NCI-H345 (cell line): ENCODE results near the gene ERFE.

Experiments used
- DNase-seq: peaks from one replicate; lab custom pipeline; 2025; lab: John Stamatoyannopoulos, UW

Gene ERFE

DNA sequence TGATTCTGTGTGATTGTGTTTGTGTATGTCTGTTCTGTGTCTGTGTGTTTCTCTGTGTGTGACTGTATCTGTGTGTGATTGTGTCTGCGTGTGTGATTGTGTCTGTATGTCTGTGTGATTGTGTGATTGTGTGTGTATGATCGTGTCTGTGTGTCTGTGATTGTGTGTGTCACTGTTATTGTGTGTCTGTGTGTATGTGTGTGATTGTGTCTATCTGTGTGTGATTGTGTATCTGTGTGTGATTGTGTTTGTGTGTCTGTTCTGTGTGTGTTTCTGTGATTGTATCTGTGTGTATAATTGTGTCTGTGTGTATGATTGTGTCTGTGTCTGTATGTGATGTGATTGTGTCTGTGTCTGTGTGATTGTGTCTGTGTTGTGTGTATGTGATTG is 32.0 kb upstream of the ERFE start:
- DNase-seq = no peak

DNA sequence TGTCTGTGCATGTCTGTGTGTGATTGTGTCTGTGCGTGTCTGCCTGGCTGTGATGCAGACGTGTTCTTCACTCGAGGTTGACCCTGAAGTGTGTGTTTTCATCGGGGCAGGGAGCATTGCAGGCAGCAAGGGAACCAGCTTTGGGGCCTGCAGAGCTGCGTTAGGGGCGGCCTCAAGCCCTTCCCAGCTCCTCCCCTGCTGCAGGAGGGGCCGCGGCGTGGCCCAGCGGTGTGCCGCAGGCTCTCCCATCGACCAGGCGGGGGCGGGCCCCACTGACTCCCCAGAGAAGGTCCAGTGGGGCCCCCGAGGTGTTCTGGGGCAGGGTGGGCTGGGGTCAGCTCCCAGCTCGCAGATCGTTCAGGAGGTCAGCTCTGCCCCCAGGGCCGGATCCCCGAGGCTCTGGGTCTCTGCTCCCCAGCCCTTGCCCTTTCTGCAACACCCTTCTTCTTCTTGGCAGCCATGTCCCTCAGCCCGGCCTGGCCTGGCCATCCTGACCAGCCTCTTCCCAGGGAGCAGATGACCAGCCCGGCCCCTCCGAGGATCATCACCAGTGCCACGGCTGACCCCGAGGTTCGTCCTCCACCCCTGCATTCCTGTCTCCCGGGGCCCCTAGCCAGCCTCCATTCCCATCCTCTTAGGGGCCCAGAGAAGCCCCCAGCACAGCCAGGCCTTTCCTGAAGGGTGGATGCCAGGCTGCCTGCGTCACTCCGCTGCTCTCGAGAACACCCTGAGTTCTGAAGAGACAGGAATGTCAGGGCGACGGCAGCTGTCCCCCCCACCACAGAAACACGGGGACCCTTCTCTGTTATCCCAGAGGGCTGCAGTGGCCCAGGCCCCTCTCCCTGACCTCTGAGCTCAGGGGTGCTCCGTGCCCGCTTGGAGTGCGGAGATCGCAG is 31.4 kb upstream of the ERFE start:
- no peak for DNase-seq

DNA sequence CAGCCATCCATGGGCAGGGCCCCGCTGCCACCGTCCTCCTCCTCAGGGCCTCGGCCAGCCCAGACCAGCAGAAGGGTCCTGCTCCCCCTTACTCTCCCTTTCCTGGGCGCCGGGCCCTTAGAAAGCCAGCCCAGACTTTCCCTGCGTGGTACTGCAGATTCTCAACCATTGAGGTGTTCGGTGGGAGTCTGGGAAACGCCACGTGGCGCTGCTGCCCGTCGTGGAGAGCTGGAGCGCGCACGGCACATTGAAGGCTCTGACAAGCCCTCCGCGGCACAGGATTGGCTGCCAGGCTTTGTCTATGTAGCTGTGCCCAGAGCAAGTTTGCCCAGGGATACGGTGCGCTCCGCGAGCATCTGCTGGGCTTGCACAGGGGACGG is 30.7 kb upstream of the ERFE start:
- no peak for DNase-seq

DNA sequence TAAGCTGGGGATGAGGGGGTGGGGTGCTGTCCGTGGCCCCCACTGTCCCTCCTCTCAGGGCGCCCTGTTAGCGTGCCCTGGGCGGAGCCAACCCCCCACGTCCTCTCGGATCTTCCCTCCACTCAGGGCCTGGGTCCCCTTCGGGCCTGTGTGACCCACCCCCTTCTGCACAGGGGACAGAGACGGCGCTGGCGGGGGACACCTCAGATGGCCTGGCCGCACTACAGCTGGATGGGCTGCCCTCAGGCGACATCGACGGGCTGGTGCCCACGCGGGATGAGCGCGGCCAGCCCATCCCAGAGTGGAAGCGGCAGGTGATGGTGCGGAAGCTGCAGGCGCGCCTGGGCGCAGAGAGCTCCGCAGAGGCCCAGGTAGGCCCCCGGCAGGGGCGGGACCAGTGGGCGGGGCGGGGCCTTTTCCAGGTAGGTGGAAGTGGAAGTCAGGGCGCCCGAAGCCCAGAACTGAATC is 30.2 kb upstream of the ERFE start:
- no peak for DNase-seq

DNA sequence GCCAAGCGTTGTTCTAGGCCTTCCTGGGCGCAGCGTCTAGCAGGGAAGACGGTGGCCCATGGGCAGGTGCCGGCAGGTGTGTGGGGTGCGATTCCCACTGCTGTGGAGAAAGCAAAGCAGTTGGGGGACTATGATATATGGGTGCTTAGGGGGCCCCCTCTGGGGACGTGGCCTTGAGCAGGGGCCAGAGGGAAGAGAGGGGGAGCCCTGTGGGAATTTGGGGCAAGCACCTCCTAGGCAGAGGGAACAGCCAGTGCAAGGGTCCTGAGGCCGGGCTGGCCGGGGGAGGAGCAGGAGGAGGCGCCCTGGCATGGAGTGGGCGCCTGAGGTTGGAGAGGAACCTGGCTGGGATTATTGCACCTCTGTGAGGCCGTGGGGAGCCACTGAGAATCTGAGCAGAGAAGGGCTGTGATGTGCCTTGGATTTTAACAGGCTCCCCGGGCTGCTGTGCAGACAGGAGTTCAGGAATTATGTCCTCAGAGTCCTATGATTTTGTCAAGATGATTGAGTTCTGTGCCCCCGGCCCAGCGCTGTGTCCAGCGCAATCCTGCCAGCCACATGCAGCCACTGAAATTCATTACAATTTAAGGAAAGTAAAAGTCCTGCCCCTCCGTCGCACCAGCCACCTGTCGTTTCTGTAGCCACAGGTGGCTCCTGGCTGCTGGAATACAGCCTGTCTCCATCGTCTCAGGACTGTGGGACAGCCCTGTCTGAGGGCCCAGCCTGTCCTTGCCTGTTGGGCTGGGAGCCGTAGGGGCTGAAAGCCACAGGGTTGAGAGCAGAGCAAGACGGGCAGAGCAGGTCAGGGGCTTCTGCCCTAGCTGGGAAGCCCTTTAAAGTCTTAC is 29.4 kb upstream of the ERFE start:
- no peak for DNase-seq

DNA sequence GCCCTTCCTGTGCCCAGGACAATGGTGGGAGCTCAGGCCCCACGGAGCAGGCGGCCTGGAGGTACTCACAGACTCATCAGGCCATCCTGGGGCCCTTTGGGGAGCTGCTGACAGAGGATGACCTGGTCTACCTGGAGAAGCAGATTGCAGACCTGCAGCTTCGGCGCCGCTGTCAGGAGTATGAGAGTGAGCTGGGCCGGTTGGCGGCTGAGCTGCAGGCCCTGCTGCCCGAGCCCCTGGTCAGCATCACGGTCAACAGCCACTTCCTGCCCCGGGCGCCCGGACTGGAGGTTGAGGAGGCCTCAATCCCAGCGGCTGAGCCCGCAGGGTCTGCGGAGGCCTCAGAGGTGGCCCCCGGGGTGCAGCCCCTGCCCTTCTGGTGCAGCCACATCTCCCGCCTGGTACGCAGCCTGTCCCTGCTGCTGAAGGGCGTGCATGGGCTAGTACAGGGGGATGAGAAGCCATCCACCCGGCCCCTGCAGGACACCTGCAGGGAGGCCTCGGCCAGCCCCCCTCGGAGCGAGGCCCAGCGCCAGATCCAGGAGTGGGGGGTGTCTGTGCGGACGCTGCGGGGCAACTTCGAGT is 28.6 kb upstream of the ERFE start:
- DNase-seq = no peak

DNA sequence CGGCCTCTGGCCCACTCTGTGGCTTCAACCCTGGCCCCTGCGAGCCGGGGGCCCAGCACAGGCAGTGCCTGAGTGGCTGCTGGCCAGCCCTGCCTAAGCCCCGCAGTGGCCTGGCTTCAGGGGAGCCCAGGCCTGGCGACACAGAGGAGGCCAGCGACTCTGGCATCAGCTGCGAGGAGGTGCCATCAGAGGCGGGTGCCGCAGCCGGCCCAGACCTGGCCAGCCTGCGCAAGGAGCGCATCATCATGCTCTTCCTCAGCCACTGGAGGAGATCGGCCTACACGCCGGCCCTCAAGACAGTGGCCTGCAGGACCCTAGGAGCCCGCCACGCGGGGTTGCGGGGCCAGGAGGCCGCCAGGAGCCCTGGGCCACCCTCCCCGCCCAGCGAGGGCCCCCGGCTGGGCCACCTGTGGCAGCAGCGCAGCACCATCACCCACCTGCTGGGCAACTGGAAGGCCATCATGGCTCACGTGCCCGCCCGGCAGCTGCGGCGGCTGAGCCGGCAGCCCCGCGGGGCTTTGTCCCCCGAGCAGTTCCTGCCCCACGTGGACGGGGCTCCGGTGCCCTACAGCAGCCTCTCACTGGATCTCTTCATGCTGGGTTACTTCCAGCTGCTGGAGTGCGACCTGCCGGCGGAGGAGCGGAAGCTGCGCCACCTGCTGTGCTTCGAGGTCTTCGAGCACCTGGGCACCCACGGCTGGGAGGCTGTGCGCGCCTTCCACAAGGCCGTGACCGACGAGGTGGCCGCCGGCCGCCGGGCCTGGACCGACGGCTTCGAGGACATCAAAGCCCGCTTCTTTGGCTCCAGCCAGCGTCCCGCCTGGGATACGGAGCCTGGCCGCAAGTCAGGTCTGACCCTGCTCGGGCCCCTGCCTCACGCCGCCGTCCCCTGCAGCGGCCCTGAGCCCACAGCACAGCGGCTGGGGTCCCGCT is 27.8 kb upstream of the ERFE start:
- peak; percentile 67 for DNase-seq

DNA sequence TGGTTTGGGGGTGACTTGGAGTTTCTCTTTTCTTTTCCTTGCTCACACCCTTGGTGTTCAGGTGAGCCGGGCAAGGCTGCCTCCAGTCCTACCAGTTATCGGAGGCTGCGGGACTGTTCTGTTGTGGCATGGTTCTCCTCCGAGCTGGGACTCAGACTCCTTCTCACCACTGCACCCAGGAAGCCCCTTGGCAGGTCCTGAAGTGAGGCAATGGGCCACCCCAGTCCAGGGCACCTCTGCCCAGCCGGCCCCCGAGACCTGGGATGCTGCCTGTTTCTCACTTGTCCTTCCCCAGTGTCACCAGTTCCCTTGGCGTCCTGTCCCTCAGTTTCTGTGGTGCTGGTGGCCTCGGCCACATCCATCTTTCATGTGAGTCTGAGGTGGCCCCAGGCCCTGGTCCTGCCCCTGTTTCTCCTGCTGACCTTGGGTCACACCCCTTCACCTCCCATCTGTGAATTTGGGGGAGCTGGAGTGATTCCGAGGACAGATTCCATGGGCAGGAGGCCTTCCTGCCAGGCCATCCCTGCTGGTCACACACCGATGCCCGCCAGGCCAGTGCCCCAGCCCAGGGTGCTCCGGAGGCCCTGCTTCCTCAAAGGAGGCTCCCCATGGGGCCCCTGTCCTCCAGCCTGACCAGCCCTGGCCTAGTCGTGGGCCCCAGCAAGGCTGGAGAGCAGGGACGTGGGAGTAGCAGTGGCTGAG is 26.9 kb upstream of the ERFE start:
- DNase-seq = no peak

DNA sequence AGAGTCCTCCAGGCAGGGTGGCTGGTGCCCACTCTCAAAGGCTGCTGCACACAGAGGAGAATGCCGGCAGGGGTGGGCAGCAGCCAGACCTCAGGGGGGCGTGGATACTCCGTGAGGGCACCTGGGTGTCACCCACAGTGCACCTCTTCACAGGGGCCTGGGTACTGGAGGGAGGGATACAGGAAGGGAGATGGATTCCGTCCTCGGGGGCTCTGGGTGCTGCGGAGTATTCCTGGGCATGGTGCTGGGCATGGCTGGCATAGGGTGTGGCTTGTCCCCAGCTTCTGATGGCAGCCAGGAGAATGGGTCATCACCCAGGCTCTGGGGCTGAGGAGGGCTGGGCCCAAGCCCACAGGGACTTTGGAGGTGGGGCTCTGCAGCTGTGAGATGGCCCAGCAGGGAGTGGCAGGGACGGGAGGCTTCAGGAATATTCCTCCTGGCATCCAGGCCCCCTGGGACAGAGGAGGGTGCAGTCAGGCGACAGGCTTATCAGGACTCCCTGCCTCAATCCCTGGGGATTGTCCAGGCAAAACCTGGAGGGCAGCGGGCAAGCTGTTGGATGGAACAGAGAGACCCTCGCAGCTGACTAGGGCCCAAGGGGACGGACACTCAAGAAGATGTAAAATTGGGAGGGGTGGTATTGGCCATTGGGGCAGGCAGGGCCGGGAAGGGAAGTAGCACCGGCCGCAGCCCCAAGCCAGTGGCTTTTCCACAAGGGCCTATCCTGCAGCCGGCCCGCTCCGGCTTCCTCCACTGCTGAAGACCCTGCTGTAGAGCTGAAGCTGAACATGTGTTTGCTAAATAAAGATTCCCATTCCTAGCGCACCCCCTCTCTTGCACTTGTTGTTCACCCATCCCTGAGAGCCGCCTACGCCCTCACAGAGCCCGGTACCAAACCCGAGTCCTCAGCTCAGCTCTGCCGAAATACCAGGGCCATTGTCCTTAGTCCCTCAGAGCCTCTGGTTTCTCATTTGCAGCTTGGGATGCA is 26.0 kb upstream of the ERFE start:
- DNase-seq = no peak

DNA sequence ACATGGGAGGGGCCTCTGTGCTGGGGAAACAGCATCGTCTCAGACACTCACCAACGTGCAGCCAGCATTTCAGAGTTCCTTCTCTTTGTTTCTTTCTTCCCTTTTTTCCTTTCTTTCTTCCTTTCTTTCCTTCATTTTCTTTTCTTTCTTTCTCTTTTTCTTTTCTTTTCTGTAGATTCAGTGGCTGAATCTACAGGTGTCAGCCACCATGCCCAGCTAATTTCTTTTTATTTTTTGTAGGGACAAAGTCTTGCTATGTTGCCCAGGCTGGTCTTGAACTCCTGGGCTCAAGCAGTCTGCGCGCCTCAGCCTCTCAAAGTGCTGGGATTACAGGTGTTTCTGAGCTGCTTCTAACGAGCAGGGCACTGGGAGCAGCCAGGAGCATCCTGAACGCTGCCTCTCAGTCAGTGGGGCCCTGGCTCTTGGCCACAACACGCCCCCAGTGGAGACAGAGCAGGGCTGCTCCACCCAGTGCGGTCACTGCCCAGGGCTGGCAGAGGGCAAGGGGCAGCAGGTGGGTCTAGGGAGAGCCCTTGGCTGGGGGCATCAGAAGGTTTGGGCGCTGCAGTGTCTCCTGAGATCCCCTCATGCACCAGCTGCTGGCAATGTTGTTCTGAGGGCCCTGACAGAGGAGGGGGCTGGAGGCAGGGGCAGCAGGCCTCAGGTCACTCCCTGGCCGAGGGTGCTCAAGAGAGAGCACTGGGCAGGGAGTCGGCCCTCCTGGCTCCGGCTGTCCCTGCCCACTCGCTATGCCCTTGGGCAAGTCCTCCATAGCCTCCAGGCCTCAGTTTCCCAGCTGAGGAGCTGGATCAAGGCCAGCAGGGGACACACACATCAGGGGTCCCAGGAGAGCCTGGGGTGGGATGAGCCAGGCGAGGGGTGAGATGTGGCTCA is 25.0 kb upstream of the ERFE start:
- no peak for DNase-seq

DNA sequence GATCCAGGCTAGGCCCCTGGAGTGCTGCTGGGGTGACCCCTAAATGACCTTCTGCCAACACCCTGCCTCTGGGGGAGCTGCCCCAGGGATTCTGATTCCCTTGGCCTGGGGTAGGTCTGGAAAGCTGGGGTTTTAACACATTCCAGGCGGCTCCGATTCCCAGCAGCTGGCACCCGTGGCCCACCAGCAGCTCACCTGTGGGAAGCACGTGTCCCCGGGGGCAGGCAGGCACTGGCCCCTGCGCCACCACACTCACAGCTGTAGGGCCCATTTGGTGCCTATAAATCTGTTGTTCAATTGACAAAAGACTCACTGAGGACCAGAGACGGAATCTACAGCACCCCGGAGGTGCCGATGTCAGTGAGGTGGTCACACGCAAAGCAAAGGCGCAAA is 24.4 kb upstream of the ERFE start:
- no peak for DNase-seq

DNA sequence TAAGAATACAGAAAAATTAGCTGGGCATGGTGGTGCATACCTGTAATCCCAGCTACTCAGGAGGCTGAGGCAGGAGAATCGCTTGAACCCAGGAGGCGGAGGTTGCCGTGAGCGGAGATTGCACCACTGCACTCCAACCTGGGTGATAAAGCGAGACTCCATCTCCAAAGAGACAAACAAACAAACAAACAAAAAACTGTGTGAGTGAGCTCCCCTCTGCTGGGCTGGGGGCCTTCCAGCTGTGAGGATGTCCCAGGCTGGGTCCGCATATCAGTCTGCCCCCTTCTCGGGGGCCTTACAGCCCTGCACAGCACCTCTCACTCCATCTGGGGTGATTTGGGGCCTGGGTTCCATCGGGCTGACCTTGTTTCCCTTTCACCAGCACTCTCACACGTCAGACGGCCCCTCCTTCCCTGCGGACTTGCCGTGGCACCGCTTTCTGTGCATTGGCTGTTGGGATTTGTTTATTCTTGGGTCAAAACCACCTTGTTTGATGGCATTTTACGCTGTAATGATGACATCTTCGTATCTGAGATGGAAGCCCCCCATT is 23.1 kb upstream of the ERFE start:
- DNase-seq = no peak

DNA sequence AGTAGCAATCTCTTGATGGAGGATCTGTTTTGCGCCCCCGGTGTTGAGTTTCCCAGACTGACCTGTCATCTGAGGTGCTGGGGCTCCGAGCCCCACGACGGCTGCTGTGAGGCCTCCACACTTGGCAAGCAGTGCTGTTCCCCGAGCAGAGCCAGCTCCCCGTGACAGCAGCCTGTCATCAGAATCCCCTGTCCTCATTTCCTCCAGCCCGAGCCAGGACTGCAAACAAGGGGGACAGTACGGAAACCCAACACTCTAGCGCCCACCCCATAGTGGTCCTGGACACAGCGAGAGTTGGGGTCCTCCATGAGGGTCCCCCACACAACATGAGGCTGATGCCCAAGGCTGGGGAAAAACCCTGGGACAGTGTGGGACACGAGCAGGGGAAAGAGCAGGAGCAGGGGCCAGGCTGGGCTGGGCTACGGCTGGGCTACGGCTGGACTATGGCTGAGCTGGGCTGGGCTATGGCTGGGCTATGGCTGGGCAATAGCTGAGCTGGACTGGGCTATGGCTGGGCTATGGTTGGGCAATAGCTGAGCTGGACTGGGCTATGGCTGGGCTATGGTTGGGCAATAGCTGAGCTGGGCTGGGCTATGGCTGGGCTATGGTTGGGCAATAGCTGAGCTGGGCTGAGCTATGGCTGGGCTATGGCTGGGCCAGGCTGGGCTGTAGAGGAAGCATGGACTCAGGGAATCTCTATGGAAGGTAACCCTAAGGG is 21.8 kb upstream of the ERFE start:
- DNase-seq = no peak

DNA sequence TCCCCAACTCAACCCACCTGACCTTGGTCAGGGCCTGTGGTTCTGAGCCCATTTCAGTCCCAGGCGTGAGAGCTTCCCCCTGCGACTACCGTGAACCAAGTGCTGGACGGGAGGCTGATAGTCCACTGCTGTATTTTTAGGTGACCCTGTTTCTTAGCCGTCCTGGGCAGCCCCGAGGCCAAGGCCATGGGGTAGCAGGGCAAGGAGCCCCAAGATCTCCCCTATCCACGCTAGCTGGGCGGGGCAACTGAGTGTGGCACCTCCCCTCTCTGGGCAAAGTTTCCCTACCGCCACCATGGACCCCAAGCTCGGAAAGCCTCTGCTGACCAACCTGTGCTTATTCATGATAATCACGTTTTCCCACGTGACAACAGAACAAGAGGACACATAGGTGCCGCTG is 20.9 kb upstream of the ERFE start:
- DNase-seq = no peak

DNA sequence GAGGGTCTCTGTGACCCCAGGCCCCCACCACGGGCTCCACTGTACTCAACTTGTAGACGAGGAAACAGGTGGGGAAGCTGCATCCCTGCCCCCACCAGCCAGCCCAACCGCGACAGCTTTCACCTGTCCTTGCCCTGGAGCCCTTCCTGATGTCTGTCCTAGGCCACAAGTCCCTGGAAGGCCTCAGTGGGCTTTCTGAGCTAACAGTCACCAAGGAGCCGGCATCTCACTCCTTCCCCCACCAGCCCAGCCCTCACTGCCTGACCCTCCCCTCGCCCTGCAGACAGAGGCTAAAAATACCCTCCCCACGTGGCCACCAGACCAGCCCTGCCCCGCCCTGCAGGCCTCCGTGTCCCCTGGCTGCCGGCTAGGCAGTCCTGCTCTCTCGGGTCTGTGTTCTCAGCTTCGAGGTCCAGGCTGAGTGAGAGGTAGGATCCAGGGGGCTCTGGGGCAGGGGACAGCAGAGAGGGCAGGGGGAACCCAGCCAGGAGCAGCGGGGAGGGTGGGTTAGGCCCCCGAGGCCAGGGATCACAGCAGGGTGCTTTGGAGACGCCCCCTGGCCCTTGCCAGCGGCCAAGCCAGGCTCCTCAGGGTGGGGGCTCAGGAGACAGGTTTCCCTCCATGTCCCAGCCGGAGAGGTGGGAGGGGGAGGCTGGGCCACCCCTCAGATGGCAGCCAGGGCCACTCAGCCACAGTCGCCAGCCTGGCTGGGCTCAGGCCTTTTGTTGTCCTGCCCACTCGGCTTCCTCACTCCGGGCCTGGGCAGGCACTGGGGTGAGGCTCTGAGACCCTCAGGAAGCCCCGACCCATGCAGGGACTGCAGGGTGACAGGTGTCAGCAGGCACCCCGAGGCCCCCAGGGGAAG is 20.2 kb upstream of the ERFE start, which contains the start of gene KLHL30:
TSS of gene KLHL30 (plus strand) at position 338 of the 865 bp plus-strand sequence. CDS start 2,087 bp downstream, outside the sequence.
- DNase-seq = no peak

DNA sequence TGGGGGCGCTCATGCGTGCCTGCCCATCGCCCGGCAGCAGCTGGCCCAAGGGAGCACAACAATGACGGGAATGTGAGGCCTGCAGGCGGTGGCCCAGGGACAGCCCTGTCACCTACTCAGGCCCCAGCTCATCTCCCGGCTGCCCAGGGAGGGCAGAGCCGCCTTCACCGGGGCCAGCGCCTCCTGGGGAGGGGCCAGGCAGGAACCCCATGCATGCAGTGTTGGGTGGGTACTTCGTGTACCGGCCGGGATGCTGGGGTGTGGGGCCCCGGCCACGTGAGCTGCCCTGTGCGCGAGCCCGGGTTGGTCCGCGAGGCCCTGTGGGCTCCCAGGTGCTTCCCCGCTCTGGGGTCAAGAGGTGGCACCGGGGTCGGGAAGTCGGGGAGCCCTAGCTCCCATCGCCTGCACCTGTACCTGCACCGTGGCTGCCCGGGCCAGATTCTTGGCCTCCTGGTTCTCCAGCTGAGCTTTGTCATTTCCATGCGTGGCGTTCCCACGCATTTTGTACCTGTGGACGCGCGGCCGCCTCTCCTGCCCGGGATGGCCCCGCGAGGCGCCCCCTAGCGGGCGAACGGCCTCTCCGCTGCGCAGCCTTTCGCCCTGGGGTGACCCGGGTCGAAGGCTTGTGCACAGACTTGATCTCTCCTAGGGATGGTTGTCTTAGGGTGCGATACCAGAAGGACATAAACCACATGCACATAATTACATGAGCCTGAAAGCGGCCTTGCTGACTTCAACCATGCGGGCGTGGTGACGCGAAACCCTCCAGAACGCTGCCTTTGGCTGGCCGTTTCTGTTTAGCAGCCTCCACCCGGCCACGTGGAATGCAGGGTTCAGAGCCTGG is 19.4 kb upstream of the ERFE start:
- no peak for DNase-seq
